ENCODE results near the gene EBLN2. TPM values are rescaled to one million over a fixed set of nuclear protein-coding genes. Genes with fewer than 3 reads are reported as not detected.

Gene EBLN2
- total RNA-seq, 1 donor from 2014 or later: 15.3 TPM

- peaks cover 7% of the 10 kb centered on the region for H3K27me3 Mint-ChIP-seq (ENCODE audit: insufficient read depth, low read depth)
- DNase-seq (ENCODE audit: low spot score): peak; percentile 65
- H3K4me2 ChIP-seq: peak overlapping the region; percentile 7
- no peaks in the 10 kb centered on the region for H3K9me3 Mint-ChIP-seq
- H3K27ac ChIP-seq: peak overlapping the region; percentile 45
- H3K27ac Mint-ChIP-seq: no peak overlapping the region
- no peaks in the 10 kb centered on the region for H3K9me3 ChIP-seq (ENCODE audit: low read depth)
- H3K4me1 ChIP-seq: peaks cover 11% of the 10 kb centered on the region
- H3K4me3 Mint-ChIP-seq: no peak overlapping the region
- H3K79me2 ChIP-seq (ENCODE audit: low read depth): no peaks in the 10 kb centered on the region
- no peaks in the 10 kb centered on the region for H3K36me3 ChIP-seq
- no peak for TF ChIP-seq EZH2phosphoT487 (IDR thresholded peaks at IDR 0.05)
- TF ChIP-seq CTCF (IDR thresholded peaks at IDR 0.05): no peak
- no peak overlapping the region for H2AFZ ChIP-seq (replicated peaks)
- H4K20me1 ChIP-seq (ENCODE audit: low read depth): peaks cover 43% of the 10 kb centered on the region
- no peaks in the 10 kb centered on the region for H3K27me3 ChIP-seq
- no peaks in the 10 kb centered on the region for H3K36me3 Mint-ChIP-seq
- peaks cover 51% of the 10 kb centered on the region for H3F3A ChIP-seq (ENCODE audit: low read depth)
- no peak overlapping the region for H3K9ac ChIP-seq
- no peak overlapping the region for H3K4me3 ChIP-seq
- peaks cover 12% of the 10 kb centered on the region for H3K4me1 Mint-ChIP-seq
Observed at GRCh38 chr3:73073091-73073707, 11.7 kb downstream of the EBLN2 start.

- Histone ChIP-seq H3K9ac (no peak overlapping the region), H3K79me2 (ENCODE audit: low read depth) (no peaks in the 10 kb centered on the region), H3K27me3 (no peaks in the 10 kb centered on the region), H3K4me1 (peaks cover 11% of the 10 kb centered on the region), H2AFZ (replicated peaks) (no peak overlapping the region), H3K36me3 (no peaks in the 10 kb centered on the region), H3F3A (ENCODE audit: low read depth) (peaks cover 36% of the 10 kb centered on the region), H4K20me1 (ENCODE audit: low read depth) (peaks cover 37% of the 10 kb centered on the region), H3K27ac (no peak overlapping the region), H3K4me3 (no peak overlapping the region), H3K9me3 (ENCODE audit: low read depth) (no peaks in the 10 kb centered on the region), H3K4me2 (no peak overlapping the region)
- H3K27ac Mint-ChIP-seq: no peak overlapping the region
- H3K4me1 Mint-ChIP-seq: peaks cover 12% of the 10 kb centered on the region
- TF ChIP-seq EZH2phosphoT487 (IDR thresholded peaks at IDR 0.05) (no peak), EZH2 (IDR thresholded peaks at IDR 0.05) (no peak), CTCF (IDR thresholded peaks at IDR 0.05) (no peak)
- H3K36me3 Mint-ChIP-seq: no peaks in the 10 kb centered on the region
- peaks cover 7% of the 10 kb centered on the region for H3K27me3 Mint-ChIP-seq (ENCODE audit: insufficient read depth, low read depth)
- no peak overlapping the region for H3K4me3 Mint-ChIP-seq
- H3K9me3 Mint-ChIP-seq: no peaks in the 10 kb centered on the region
- no peak for DNase-seq (ENCODE audit: low spot score)
Observed at GRCh38 chr3:73074781-73075180, 13.3 kb downstream of the EBLN2 start.

GRCh38 chr3:73080216-73080966 lies 18.9 kb downstream of the EBLN2 start:
- no peaks in the 10 kb centered on the region for H3K79me2 ChIP-seq (ENCODE audit: low read depth)
- no peak overlapping the region for H3K27ac Mint-ChIP-seq
- H3K4me2 ChIP-seq: no peak overlapping the region
- peaks cover 2% of the 10 kb centered on the region for H3K27me3 Mint-ChIP-seq (ENCODE audit: insufficient read depth, low read depth)
- no peak for DNase-seq (ENCODE audit: low spot score)
- TF ChIP-seq EZH2 (IDR thresholded peaks at IDR 0.05) (no peak), EZH2phosphoT487 (IDR thresholded peaks at IDR 0.05) (no peak), CTCF (IDR thresholded peaks at IDR 0.05) (no peak)
- no peaks in the 10 kb centered on the region for H3K9me3 Mint-ChIP-seq
- no peaks in the 10 kb centered on the region for H4K20me1 ChIP-seq (ENCODE audit: low read depth)
- H3K9ac ChIP-seq: no peak overlapping the region
- H3F3A ChIP-seq (ENCODE audit: low read depth): no peaks in the 10 kb centered on the region
- H3K4me3 ChIP-seq: no peak overlapping the region
- no peaks in the 10 kb centered on the region for H3K4me1 ChIP-seq
- H3K9me3 ChIP-seq (ENCODE audit: low read depth): no peaks in the 10 kb centered on the region
- H3K36me3 Mint-ChIP-seq: no peaks in the 10 kb centered on the region
- H3K4me3 Mint-ChIP-seq: no peak overlapping the region
- no peak overlapping the region for H3K27ac ChIP-seq
- H3K27me3 ChIP-seq: no peaks in the 10 kb centered on the region
- no peaks in the 10 kb centered on the region for H3K36me3 ChIP-seq
- H2AFZ ChIP-seq (replicated peaks): no peak overlapping the region
- H3K4me1 Mint-ChIP-seq: no peaks in the 10 kb centered on the region

Data from neural progenitor cell (in vitro differentiated cells).